ENCODE data around the gene WASL. TPM values are rescaled to one million over a fixed set of nuclear protein-coding genes. Genes with fewer than 3 reads are reported as not detected.

WASL gene
- polyA plus RNA-seq, 2 of the 4 experiments (the other 2 are of a cell fraction), result 18.5 to 21.0 TPM

GRCh38 chr7:123745437-123745836, 3.4 kb downstream of the WASL start:
- peak overlapping the region; percentile 96 for H3K4me2 ChIP-seq

GRCh38 chr7:123744416-123744815, 4.4 kb downstream of the WASL start:
- ATAC-seq (no peak), FAIRE-seq (no peak), DNase-seq (ENCODE audit: low read depth in 1 of 2, low spot score in 1 of 2) (no peak)
- no peak overlapping the region for H3K27ac ChIP-seq
- peaks cover 31% of the 10 kb centered on the region for H3K4me1 ChIP-seq
- CTCF ChIA-PET, result no interaction called here
- POLR2A ChIA-PET, result no interaction called here
- H3K9me3 ChIP-seq, result no peaks in the 10 kb centered on the region
- H3K4me3 ChIP-seq, result no peak overlapping the region
- H3K4me2 ChIP-seq, result no peak overlapping the region
- no peak for TF ChIP-seq ESRRA (IDR thresholded peaks at IDR 0.05; ENCODE audit: borderline replicate concordance, low read length)
- TF ChIP-seq RARB (CRISPR knock-in tag; IDR thresholded peaks at IDR 0.05), result no peak
- TF ChIP-seq E2F6 (IDR thresholded peaks at IDR 0.05; ENCODE audit: borderline replicate concordance, low read depth), result no peak
- no peak for TF ChIP-seq NR3C1 (IDR thresholded peaks at IDR 0.05)
- no peak for TF ChIP-seq REST (IDR thresholded peaks at IDR 0.05)
- TF ChIP-seq GATA3 (IDR thresholded peaks at IDR 0.05; ENCODE audit: borderline replicate concordance), result no peak
- no peak for TF ChIP-seq JUN (IDR thresholded peaks at IDR 0.05)
- TF ChIP-seq KDM1A (IDR thresholded peaks at IDR 0.05; ENCODE audit: low read depth), result no peak
- no peak for TF ChIP-seq ZNF302 (CRISPR knock-in tag; IDR thresholded peaks at IDR 0.05)
- TF ChIP-seq RCOR1 (IDR thresholded peaks at IDR 0.05; ENCODE audit: low read depth, low read length), result no peak
- no peak for TF ChIP-seq FOSB (CRISPR knock-in tag; IDR thresholded peaks at IDR 0.05)
- TF ChIP-seq POLR2AphosphoS2 (conservative IDR thresholded peaks at IDR 0.05; ENCODE audit: low read length), result no peak
- no peak for TF ChIP-seq EHMT2 (IDR thresholded peaks at IDR 0.05; ENCODE audit: low read depth)
- TF ChIP-seq NPAS2 (CRISPR knock-in tag; IDR thresholded peaks at IDR 0.05; ENCODE audit: borderline replicate concordance), result no peak
- no peak for TF ChIP-seq PHF8 (IDR thresholded peaks at IDR 0.05; ENCODE audit: borderline replicate concordance, low read depth)
- 84% methylated on average over 1 of the region's 1 CpG for WGBS (ENCODE audit: missing lambda C conversion rate)

More at GRCh38 chr7:123745437-123745836, 3.4 kb downstream of the WASL start:
- Histone ChIP-seq H3K9me3 (no peaks in the 10 kb centered on the region), H3K4me1 (peaks cover 37% of the 10 kb centered on the region), H3K4me3 (no peak overlapping the region), H3K27ac (no peak overlapping the region)
- DNase-seq (ENCODE audit: low read depth in 1 of 2, low spot score in 1 of 2), result no peak
- POLR2A ChIA-PET, result no interaction called here
- FAIRE-seq, result no peak
- CTCF ChIA-PET, result interaction anchor here (1.1 to 1.5 kb wide), 5 partner anchors 28 to 126 kb away, joined by 3 to 6 read pairs (median 5); no protein-coding TSS in a partner anchor
- WGBS (ENCODE audit: missing lambda C conversion rate), result 81% methylated on average over 2 of the region's 2 CpGs
- no peak for ATAC-seq
- peak; percentile 41 for TF ChIP-seq MAFK (IDR thresholded peaks at IDR 0.05; ENCODE audit: partially characterized antibody)
- no peak for TF ChIP-seq FOSL2 (IDR thresholded peaks at IDR 0.05)
- TF ChIP-seq FOSL2 (CRISPR knock-in tag; IDR thresholded peaks at IDR 0.05), result no peak
- TF ChIP-seq EHMT2 (IDR thresholded peaks at IDR 0.05; ENCODE audit: low read depth), result no peak
- no peak for TF ChIP-seq HOXB5 (CRISPR knock-in tag; IDR thresholded peaks at IDR 0.05)
- TF ChIP-seq ZNF302 (CRISPR knock-in tag; IDR thresholded peaks at IDR 0.05), result no peak
- TF ChIP-seq ESRRA (IDR thresholded peaks at IDR 0.05; ENCODE audit: borderline replicate concordance, low read length), result no peak
- no peak for TF ChIP-seq REST (IDR thresholded peaks at IDR 0.05)
- TF ChIP-seq FOSB (CRISPR knock-in tag; IDR thresholded peaks at IDR 0.05), result no peak
- no peak for TF ChIP-seq POLR2AphosphoS2 (conservative IDR thresholded peaks at IDR 0.05; ENCODE audit: low read length)

All from A549 (cell line).